Liver (tissue), 9 donors: ENCODE data around the gene MS4A6A. TPM values are rescaled to one million over a fixed set of nuclear protein-coding genes. Genes with fewer than 3 reads are reported as not detected.

ENCODE experiments used
- DNase-seq: peaks from one replicate; pipeline ENCODE4 v3.0.0-alpha.2; 2017; ENCODE audit warnings: low spot score
- H3K27ac ChIP-seq, 2 donors: one replicate each; pipeline ENCODE4 v1.7.0; 2013; ENCODE audit warnings: inconsistent platforms in 2 of 2, low read length in 2 of 2, control low read depth in 1 of 2, low read depth in 1 of 2, mild to moderate bottlenecking in 1 of 2
- H3K27me3 ChIP-seq, 4 donors: one replicate each; pipeline versions ENCODE4 v1.6.1 to v1.7.0; 2013; ENCODE audit warnings: low read length in 3 of 4, inconsistent platforms in 1 of 4, mild to moderate bottlenecking in 1 of 4, moderate library complexity in 1 of 4; ENCODE audit not compliant: control insufficient read depth in 4 of 4, insufficient read depth in 4 of 4
- H3K36me3 ChIP-seq, 4 donors: one replicate each; pipeline versions ENCODE4 v1.6.1 to v1.7.0; 2013; ENCODE audit warnings: low read length in 3 of 4, mild to moderate bottlenecking in 3 of 4, low read depth in 1 of 4, moderate library complexity in 1 of 4; ENCODE audit not compliant: control insufficient read depth in 4 of 4, insufficient read depth in 3 of 4
- H3K4me1 ChIP-seq, 4 donors: one replicate each; pipeline versions ENCODE4 v1.6.1 to v1.7.0; 2013; ENCODE audit warnings: low read length in 3 of 4, mild to moderate bottlenecking in 3 of 4, moderate library complexity in 1 of 4; ENCODE audit not compliant: control insufficient read depth in 4 of 4, insufficient read depth in 4 of 4
- H3K4me3 ChIP-seq, 3 donors: one replicate each; pipeline versions ENCODE4 v1.6.1 to v1.7.0; 2013; ENCODE audit warnings: low read length in 3 of 3, control low read depth in 1 of 3, low read depth in 1 of 3, mild to moderate bottlenecking in 1 of 3
- H3K9ac ChIP-seq, 2 donors: one replicate each; pipeline ENCODE4 v1.7.0; 2013; ENCODE audit warnings: low read length in 2 of 2, mild to moderate bottlenecking in 2 of 2, moderate library complexity in 2 of 2, control low read depth in 1 of 2, low read depth in 1 of 2
- H3K9me3 ChIP-seq, 4 donors: one replicate each; pipeline versions ENCODE4 v1.6.1 to v1.7.0; 2013; ENCODE audit warnings: low read length in 3 of 4; ENCODE audit not compliant: control insufficient read depth in 4 of 4
- ATF3 ChIP-seq: IDR thresholded peaks from 2 replicates; pipeline ENCODE4 v1.6.1; 2016; ENCODE audit warnings: antibody characterized with exemption
- CTCF ChIP-seq: fragments of 150-350 bp; IDR thresholded peaks from 2 replicates; pipeline ENCODE4 v1.5.1; 2017; ENCODE audit warnings: improper control_type of control experiment, low read depth, low read length; ENCODE audit not compliant: missing input control
- EGR1 ChIP-seq, 2 donors: IDR thresholded peaks; 2 replicates each; pipeline ENCODE4 v1.6.1; 2016 to 2018; ENCODE audit warnings: antibody characterized with exemption in 2 of 2, low read depth in 2 of 2
- FOXA1 ChIP-seq: IDR thresholded peaks from 2 replicates; pipeline ENCODE4 v1.6.1; 2016; ENCODE audit warnings: antibody characterized with exemption
- FOXA2 ChIP-seq: IDR thresholded peaks from 2 replicates; pipeline ENCODE4 v1.6.1; 2016; ENCODE audit warnings: antibody characterized with exemption
- GABPA ChIP-seq, 2 donors: IDR thresholded peaks in 1 of 2; conservative IDR thresholded peaks in 1 of 2; 2 replicates each; pipeline ENCODE4 v1.6.1; 2016; ENCODE audit warnings: antibody characterized with exemption in 2 of 2, mild to moderate bottlenecking in 1 of 2, moderate library complexity in 1 of 2
- HNF4A ChIP-seq, 2 donors: conservative IDR thresholded peaks; 2 replicates each; pipeline ENCODE4 v1.6.1; 2016; ENCODE audit warnings: antibody characterized with exemption in 2 of 2, mild to moderate bottlenecking in 2 of 2
- JUND ChIP-seq, 2 donors: IDR thresholded peaks; 2 replicates each; pipeline ENCODE4 v1.6.1; 2016; ENCODE audit warnings: antibody characterized with exemption in 2 of 2
- NR2F2 ChIP-seq: IDR thresholded peaks from 2 replicates; pipeline ENCODE4 v1.6.1; 2016; ENCODE audit warnings: antibody characterized with exemption
- RAD21 ChIP-seq, 2 donors: IDR thresholded peaks; 2 replicates each; pipeline ENCODE4 v1.6.1; 2016; ENCODE audit warnings: antibody characterized with exemption in 2 of 2, mild to moderate bottlenecking in 2 of 2
- REST ChIP-seq: IDR thresholded peaks from 2 replicates; pipeline ENCODE4 v1.6.1; 2016; ENCODE audit warnings: antibody characterized with exemption, mild to moderate bottlenecking
- RXRA ChIP-seq, 2 donors: IDR thresholded peaks; 2 replicates each; pipeline ENCODE4 v1.6.1; 2017 to 2018; ENCODE audit warnings: antibody characterized with exemption in 2 of 2, mild to moderate bottlenecking in 1 of 2
- SP1 ChIP-seq: IDR thresholded peaks from 2 replicates; pipeline ENCODE4 v1.6.1; 2018; ENCODE audit warnings: antibody characterized with exemption, mild to moderate bottlenecking
- YY1 ChIP-seq: IDR thresholded peaks from 2 replicates; pipeline ENCODE4 v1.6.1; 2016; ENCODE audit warnings: antibody characterized with exemption, mild to moderate bottlenecking
- ZBTB33 ChIP-seq: IDR thresholded peaks from 2 replicates; pipeline ENCODE4 v1.6.1; 2016; ENCODE audit warnings: antibody characterized with exemption
- WGBS: extraction: QIAGEN DNeasy Blood & Tissue Kit; methylation state at CpG from one replicate; pipeline ENCODE4 v1.1.7; 2013; 5-methylcytosine and 5-hydroxymethylcytosine counted together
- polyA plus RNA-seq, 2 donors: library from polyadenylated mRNA; stranded (reverse) in 1 of 2; unstranded in 1 of 2; fragments of 200-250 nt in 1 of 2; fragments of >200 nt in 1 of 2; fragmentation: Nextera tagmentation in 1 of 2; extraction: Ambion mirVana in 1 of 2; gene quantifications; one replicate each; pipeline versions ENCODE4 v1.2.1 to v1.2.3, GENCODE V29; 2013 to 2015
- total RNA-seq, 2 donors: library from RNA; depleted of rRNA; stranded (reverse); fragments of >200 nt; gene quantifications; one replicate each; pipeline ENCODE4 v1.2.3, GENCODE V29; 2014
- donor health status: healthy.
- donor health status: healthy.
- donor health status: healthy.
- donor health status: healthy.
- donor health status: healthy.

MS4A6A gene
- total and polyA plus RNA-seq, 4 donors: 64.6 to 117 (median 99.4) TPM

GRCh38 chr11:60211206-60211605 is 28.3 kb upstream of the MS4A6A start:
- DNase-seq: no peak
- WGBS: 91% methylated on average over 4 of the region's 4 CpGs
- Histone ChIP-seq H3K27me3 (no peaks in the 10 kb centered on the region), H3K9me3 (no peaks in the 10 kb centered on the region), H3K36me3 (no peaks in the 10 kb centered on the region), H3K4me3 (no peak overlapping the region), H3K4me1 (no peaks in the 10 kb centered on the region), H3K9ac (no peak overlapping the region), H3K27ac (no peak overlapping the region)
- TF ChIP-seq NR2F2 (no peak), RXRA (IDR thresholded peaks at IDR 0.05) (no peak), YY1 (no peak), FOXA1 (no peak), GABPA (IDR thresholded peaks at IDR 0.05 in 1 of 2, conservative IDR thresholded peaks at IDR 0.05 in 1 of 2) (no peak), REST (no peak), SP1 (no peak), ZBTB33 (no peak), ATF3 (no peak), CTCF (no peak), JUND (IDR thresholded peaks at IDR 0.05) (no peak), RAD21 (IDR thresholded peaks at IDR 0.05) (no peak)

GRCh38 chr11:60209977-60210376 is 27.1 kb upstream of the MS4A6A start:
- H3K36me3 ChIP-seq: no peaks in the 10 kb centered on the region
- 79% methylated on average over 3 of the region's 3 CpGs for WGBS
- H3K4me3 ChIP-seq: no peak overlapping the region
- no peaks in the 10 kb centered on the region for H3K27me3 ChIP-seq
- DNase-seq: no peak
- no peaks in the 10 kb centered on the region for H3K4me1 ChIP-seq
- H3K9me3 ChIP-seq: no peaks in the 10 kb centered on the region
- no peak overlapping the region for H3K27ac ChIP-seq
- no peak overlapping the region for H3K9ac ChIP-seq
- TF ChIP-seq ATF3 (no peak), EGR1 (IDR thresholded peaks at IDR 0.05; ENCODE audit: low read depth in 2 of 2) (no peak), FOXA2 (no peak), RAD21 (IDR thresholded peaks at IDR 0.05) (no peak), RXRA (IDR thresholded peaks at IDR 0.05) (no peak), YY1 (no peak), SP1 (no peak), HNF4A (conservative IDR thresholded peaks at IDR 0.05) (no peak), GABPA (IDR thresholded peaks at IDR 0.05 in 1 of 2, conservative IDR thresholded peaks at IDR 0.05 in 1 of 2) (no peak), JUND (IDR thresholded peaks at IDR 0.05) (no peak), REST (no peak), NR2F2 (no peak), FOXA1 (no peak), ZBTB33 (no peak)
